Occipital lobe (tissue), 2 donors: ENCODE measurements around the gene AXIN2. TPM values are rescaled to one million over a fixed set of nuclear protein-coding genes. Genes with fewer than 3 reads are reported as not detected.

Source experiments
- DNase-seq: peaks from one replicate; lab custom pipeline; 2025; lab: John Stamatoyannopoulos, UW
- total RNA-seq: library from RNA; depleted of rRNA; stranded (reverse); fragments of >200 nt; gene quantifications from one replicate; pipeline ENCODE4 v1.2.3, GENCODE V29; 2014

The AXIN2 gene
- total RNA-seq, 1 donor from 2014 or later, result 33.1 TPM

DNA sequence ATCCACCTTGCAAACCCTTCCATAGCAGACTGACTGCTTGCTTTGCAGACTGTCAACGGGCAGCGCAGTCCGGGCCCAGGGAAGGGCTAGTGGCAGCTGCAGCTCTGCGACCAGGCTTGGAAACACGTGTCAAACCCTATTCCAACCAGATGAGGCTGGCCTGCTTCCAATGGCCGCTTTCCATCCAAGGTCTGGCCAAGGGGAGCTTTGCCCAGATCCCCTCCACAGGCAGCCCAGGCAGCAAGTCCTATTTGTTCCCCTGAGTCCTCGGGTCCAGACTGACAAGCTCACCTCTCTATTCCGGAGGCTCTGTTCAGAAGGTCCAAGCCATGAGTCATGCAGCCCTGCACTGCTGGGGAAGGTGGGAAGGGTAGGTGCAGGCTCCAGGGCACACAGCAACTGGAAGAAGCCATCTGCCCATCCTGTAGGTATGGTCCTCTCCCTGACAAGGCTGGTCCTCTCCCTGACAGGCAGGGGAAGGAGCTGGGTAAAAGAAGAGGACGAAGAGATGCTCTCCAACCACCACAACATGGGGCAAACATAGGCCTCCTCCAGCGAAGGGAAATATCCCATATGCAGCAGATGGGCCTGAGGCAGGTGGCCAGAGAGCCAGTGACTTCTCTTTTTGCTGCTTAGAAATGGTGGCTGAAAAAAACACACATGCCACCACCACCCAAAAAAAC, 22.6 kb upstream of the AXIN2 start:
- no peak for DNase-seq

DNA sequence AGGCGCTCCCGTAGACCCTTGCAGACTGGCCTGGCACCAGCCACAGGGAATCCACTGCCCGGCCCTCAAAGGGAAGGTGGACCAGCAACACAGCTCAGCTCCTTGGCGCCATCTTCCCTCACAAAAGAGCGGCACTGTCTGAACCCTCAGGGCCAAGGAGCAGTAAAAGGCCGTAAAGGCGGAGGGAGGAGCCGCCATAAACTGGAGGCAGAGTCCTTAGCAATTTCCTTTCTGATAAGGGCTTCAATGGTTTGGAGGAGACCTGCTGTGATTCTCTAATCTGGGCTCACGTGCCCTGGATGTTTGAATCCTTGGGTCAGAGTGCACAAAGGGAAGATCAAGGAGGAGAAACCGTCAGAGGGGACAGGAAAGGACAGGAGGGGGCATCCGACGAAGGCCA, 15.5 kb upstream of the AXIN2 start:
- DNase-seq, result no peak

- DNase-seq, result no peak
These were observed 11.8 kb upstream of the AXIN2 start for GRCh38 chr17:65573282-65573602.

DNA sequence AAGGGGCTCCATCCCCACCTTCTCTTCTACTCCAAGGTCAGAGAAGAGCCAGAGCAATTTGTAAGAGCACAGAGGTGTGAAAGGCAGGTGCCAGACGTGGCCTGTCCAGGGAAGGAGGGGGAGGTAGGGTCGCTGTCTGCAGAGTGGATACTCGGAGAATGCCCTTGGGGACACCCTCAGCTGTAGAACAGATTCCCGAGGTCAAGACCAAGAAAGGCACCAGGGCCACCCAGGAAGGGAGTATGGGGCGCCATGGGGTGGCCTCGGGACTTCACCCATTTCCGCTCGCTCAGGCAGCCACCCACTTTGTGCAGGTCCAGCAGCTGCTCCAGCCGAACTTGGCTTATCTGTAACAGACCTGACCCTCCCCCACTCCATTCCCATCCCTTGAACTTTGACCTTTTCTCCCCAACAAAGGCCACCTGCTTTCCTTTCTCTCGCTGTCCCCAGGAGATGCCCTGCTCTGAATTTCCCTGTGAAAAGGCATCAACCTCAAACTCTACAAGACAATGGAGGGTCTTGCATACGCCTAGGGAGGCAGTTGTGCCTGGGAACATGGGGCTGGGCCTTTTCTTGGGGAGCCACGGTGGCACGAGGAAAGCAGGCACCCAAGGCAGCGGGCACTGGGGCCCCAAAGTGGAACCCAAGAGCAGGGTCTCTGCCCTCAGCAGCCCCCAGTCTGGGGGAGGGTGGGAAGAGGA, 11.3 kb upstream of the AXIN2 start:
- no peak for DNase-seq

DNA sequence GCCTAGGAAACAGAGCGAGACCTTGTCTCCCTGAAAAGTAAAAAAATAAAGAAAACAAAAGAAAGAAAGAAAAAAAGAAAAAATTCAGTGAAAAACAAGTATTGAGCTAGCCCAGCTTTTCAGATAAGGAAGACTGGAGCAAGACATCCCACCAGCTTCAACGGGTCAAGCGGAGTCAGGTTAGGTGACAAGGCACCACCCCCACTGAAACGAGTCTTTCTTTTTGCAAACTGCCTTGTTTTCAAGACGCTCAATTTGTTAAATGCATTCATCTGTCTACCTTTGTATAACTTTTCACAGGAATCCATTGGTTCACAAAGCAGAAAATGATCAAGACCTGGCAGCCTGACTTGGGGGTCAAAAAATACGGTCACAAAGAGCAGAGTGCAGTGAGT, 10.7 kb upstream of the AXIN2 start:
- no peak for DNase-seq

DNA sequence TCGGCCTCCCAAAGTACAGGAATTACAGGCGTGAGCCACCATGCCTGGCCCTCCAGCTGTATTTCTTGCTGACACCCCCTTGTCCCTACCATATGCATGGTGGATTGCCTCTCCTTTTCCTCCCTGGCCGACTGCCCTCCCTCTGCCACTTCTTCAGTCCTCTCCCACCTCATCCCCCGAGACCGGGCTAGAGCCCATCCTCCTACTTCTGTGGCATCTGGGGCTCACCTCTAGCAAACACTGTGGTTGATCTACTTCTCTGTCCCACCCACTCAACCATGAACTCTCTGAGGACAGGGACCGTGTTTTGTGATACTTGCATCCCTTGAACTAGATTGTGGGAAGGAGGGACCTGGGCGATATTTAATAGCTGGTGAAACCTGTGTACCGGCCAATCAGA, 7.5 kb upstream of the AXIN2 start:
- no peak for DNase-seq

DNA sequence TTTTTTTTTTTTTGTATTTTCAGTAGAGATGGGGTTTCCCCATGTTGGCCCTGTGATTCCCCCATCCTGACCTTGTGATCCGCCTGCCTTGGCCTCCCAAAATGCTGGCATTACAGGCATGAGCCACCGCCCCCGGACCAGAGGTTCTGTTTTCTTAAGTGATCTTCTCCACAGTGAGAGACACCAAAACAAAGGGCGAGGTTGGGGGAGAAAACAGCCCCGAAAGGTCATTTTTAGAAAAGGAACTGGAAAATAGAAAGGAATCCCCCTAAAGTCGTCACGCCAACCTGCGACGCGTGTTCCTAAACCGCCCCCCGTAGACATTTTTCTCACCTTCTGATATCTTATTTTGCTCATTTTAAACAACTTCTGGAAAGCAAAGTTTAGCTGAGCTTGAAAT, 6.1 kb upstream of the AXIN2 start:
- DNase-seq, result no peak

GRCh38 chr17:65565559-65565958, 4.1 kb upstream of the AXIN2 start:
- no peak for DNase-seq

- peak; percentile 29 for DNase-seq
These were observed 3.3 kb upstream of the AXIN2 start for GRCh38 chr17:65564793-65565192.

- DNase-seq, result no peak
These were observed 721 bp upstream of the AXIN2 start for GRCh38 chr17:65562206-65562531.

GRCh38 chr17:65560628-65561451, 608 bp downstream of the AXIN2 start:
- DNase-seq, result peak; percentile 65

GRCh38 chr17:65559804-65560627, 1.4 kb downstream of the AXIN2 start:
- DNase-seq, result no peak

GRCh38 chr17:65559461-65559803, 2.0 kb downstream of the AXIN2 start:
- no peak for DNase-seq

DNA sequence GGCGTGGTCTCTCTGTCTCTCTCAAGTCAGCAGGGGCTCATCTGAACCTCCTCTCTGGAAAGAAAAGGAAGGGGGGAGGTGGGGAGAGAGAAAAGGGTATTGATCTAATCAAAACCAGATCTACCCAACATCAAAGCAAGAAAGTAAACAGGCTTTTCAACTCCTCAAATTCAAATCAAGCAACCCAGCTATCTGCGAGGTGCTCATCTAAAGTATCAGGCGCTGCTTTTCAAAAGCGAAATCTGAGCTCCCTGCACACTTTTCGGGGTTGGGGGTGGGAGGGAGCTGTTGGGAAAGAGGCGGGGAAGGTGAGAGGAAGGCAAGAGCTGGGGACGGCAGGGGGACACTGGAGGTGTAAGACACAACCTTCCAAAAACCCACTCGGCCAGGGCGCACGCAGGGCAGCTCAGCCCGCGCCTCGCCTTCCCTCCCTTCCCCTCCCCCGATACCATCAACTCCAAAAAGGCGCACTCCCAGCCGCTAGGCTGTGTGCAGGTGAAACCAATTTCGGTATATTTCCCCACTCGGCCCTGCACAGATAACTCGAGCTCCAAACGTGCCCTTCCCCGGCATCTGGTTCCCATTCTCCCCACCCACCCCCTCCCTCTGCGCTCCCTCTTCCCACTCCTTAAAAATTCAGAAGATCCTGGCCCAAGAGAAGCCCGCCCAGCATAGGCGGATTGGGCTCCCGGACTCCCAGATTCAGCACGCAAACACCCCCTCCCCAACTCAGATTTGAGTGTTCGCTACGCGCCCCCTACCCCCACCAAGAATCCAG, 2.6 kb downstream of the AXIN2 start:
- no peak for DNase-seq

GRCh38 chr17:65558311-65558682, 3.2 kb downstream of the AXIN2 start:
- DNase-seq, result no peak

DNA sequence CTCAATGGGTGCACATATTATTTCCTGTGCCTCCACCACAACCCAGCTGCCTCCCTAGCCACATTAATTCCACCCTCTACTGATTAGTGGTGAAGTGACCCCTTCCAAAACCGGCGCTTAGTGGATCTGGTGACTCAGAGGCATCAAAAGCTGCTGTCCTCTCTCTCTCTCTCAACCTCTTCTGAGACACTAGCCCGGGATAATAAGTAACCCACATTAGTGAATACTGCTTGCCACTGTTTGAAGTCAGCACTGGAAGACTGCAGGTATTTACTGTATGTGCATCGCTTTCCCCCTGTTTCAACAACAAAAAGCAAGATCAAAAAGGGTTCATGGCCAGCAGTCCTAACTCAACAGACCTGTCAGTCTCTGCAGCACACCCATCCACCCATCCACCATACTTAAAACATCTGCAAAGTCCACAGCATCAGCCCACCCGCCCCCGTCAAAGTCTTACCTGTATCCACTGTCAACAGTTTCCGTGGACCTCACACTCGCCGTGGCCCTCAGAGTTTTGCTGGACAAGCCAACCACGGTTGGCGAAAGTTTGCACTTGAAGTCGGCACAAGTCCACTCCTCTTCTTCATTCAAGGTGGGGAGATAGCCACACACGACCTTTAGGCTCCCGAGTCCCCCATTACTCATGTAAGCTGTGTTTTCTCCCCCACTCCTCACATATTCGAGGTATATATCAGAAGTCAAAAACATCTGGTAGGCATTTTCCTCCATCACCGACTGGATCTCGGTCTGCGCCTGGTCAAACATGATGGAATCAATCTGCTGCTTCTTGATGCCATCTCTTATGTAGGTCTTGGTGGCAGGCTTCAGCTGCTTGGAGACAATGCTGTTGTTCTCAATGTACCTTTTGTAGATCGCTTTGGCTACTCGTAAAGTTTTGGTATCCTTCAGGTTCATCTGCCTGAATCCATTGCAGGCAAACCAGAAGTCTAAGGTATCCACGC, 3.8 kb downstream of the AXIN2 start:
- no peak for DNase-seq

GRCh38 chr17:65556910-65557348, 4.5 kb downstream of the AXIN2 start:
- DNase-seq, result no peak

DNA sequence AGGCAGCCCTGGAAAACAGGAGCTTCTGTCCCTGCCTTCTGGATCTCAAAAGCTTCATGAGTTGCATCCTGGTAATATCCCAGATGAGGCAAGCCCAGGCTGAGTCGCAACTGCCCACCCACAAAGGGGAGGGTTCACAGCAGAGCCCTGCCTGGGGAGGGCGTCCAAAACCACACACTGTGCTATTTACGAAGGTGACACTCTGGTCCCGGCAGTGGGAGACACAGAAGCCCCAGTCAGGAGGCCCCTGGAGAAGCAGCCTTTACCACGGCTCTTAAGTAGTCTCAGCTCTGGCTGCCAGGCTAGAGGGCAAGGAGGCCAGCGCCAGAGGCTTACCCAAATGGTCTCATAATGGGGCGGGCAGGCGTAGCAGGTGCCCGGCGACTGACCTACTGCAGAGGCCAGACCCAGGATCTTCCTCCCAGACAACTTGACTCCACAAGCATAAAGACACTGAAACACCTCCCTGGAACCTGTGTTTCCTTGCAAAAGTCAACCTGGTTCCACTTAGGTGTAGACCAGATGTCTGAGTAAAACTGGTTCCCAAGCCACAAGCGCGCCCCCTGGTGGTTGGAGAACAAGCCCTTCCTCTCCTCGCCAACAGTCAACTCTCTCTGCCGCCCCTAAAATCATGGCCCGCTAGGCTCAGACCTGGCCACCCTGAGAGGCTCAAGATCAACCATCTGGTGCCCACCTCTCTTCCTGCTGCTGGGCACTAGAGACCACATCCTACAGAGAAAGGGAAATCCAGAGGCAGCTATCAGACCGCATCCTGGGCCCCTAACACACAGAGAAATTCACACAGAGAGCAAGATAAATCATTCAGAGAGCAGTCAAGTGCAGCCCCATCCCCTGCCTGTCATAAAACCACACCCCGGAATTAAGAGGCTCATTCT, 5.2 kb downstream of the AXIN2 start:
- peak; percentile 48 for DNase-seq
